GM23338 (cell line): ENCODE data around the gene PCSK6. TPM values are rescaled to one million over a fixed set of nuclear protein-coding genes. Genes with fewer than 3 reads are reported as not detected.

ENCODE experiments used
- ATAC-seq: fragments of 200-7000 bp; cut with Tn5 transposase; 3 replicates; pipeline ENCODE4 v1.9.1; 2020
- DNase-seq: peaks from one replicate; pipeline ENCODE4 v3.0.0-alpha.2; 2015; ENCODE audit warnings: low spot score
- H2AFZ ChIP-seq: fragments of 200-600 bp; sonication (generic); 2 replicates; pipeline ENCODE4 v1.8.0; 2016; ENCODE audit warnings: antibody characterized with exemption, mild to moderate bottlenecking, moderate library complexity
- H3F3A ChIP-seq: fragments of 200-600 bp; sonication (generic); replicated peaks from 2 replicates; pipeline ENCODE4 v1.8.0; 2017; ENCODE audit warnings: antibody characterized with exemption, mixed run types, low read depth
- H3K27ac ChIP-seq: fragments of 200-600 bp; sonication (generic); 2 replicates; pipeline ENCODE4 v1.6.1; 2016; ENCODE audit warnings: low read depth
- H3K27me3 ChIP-seq: fragments of 200-600 bp; sonication (generic); 2 replicates; pipeline ENCODE4 v1.8.0; 2016; ENCODE audit warnings: mild to moderate bottlenecking, mixed run types, moderate library complexity; ENCODE audit not compliant: insufficient read depth
- H3K36me3 ChIP-seq: fragments of 200-600 bp; sonication (generic); 2 replicates; pipeline ENCODE4 v1.8.0; 2016; ENCODE audit warnings: mild to moderate bottlenecking; ENCODE audit not compliant: insufficient read depth
- H3K4me1 ChIP-seq: fragments of 200-600 bp; sonication (generic); 2 replicates; pipeline ENCODE4 v1.8.0; 2016; ENCODE audit warnings: mild to moderate bottlenecking, moderate library complexity; ENCODE audit not compliant: insufficient read depth
- H3K4me2 ChIP-seq: fragments of 200-600 bp; sonication (generic); 2 replicates; pipeline ENCODE4 v1.7.1; 2017; ENCODE audit warnings: mixed run types
- H3K4me3 ChIP-seq: fragments of 200-600 bp; sonication (generic); 2 replicates; pipeline ENCODE4 v1.6.1; 2016; ENCODE audit warnings: mixed run types
- H3K79me2 ChIP-seq: fragments of 200-600 bp; sonication (generic); replicated peaks from 2 replicates; pipeline ENCODE4 v1.8.0; 2017; ENCODE audit warnings: mild to moderate bottlenecking; ENCODE audit not compliant: insufficient read depth
- H3K9me2 ChIP-seq: fragments of 200-600 bp; sonication (generic); 2 replicates; pipeline ENCODE4 v1.8.0; 2017; ENCODE audit not compliant: insufficient read depth
- H4K20me1 ChIP-seq: fragments of 200-600 bp; sonication (generic); replicated peaks from 2 replicates; pipeline ENCODE4 v1.8.0; 2017; ENCODE audit warnings: mild to moderate bottlenecking; ENCODE audit not compliant: insufficient read depth
- H3K27ac Mint-ChIP-seq: 2 replicates; pipeline ENCODE4 v1.8.0; 2020; ENCODE audit warnings: inconsistent platforms, mild to moderate bottlenecking, moderate library complexity, mixed read lengths
- H3K27me3 Mint-ChIP-seq: 3 replicates; pipeline ENCODE4 v1.8.0; 2022; ENCODE audit warnings: low read depth, mild to moderate bottlenecking, moderate library complexity, mixed read lengths, inconsistent platforms; ENCODE audit not compliant: insufficient read depth, poor library complexity
- H3K36me3 Mint-ChIP-seq: 3 replicates; pipeline ENCODE4 v1.8.0; 2021; ENCODE audit warnings: low read depth, mild to moderate bottlenecking, inconsistent platforms, moderate library complexity, mixed read lengths
- H3K4me1 Mint-ChIP-seq: 3 replicates; pipeline ENCODE4 v1.8.0; 2020; ENCODE audit warnings: mild to moderate bottlenecking, inconsistent platforms, mixed read lengths
- H3K4me3 Mint-ChIP-seq: 3 replicates; pipeline ENCODE4 v1.8.0; 2021; ENCODE audit warnings: moderate library complexity, mild to moderate bottlenecking, inconsistent platforms, mixed read lengths
- H3K9me3 Mint-ChIP-seq: 3 replicates; pipeline ENCODE4 v1.8.0; 2020; ENCODE audit warnings: moderate library complexity, mild to moderate bottlenecking, inconsistent platforms, mixed read lengths
- CREB1 ChIP-seq: fragments of 250-450 bp; sonication (Bioruptor Pico); IDR thresholded peaks from 2 replicates; pipeline ENCODE4 v1.5.0; 2020; ENCODE audit warnings: low read depth, mild to moderate bottlenecking, moderate library complexity
- CTCF ChIP-seq, 2 experiments: fragments of 200-600 bp in 1 of 2; sonication (generic) in 1 of 2; conservative IDR thresholded peaks; 2 replicates each; pipeline versions ENCODE4 v1.5.1 to v1.6.1; 2016 to 2017; ENCODE audit warnings: antibody characterized with exemption in 2 of 2, low read depth in 2 of 2, mild to moderate bottlenecking in 2 of 2, moderate library complexity in 1 of 2
- EZH2phosphoT487 ChIP-seq: fragments of 200-600 bp; sonication (generic); IDR thresholded peaks from one replicate; pipeline ENCODE4 v1.8.1; 2018; ENCODE audit warnings: antibody characterized with exemption; ENCODE audit not compliant: unreplicated experiment
- NANOG ChIP-seq: IDR thresholded peaks from 2 replicates; pipeline ENCODE4 v1.6.1; 2016; ENCODE audit warnings: antibody characterized with exemption, borderline replicate concordance
- POLR2AphosphoS5 ChIP-seq: IDR thresholded peaks from 2 replicates; pipeline ENCODE4 v1.6.1; 2016; ENCODE audit warnings: antibody characterized with exemption, low read depth
- REST ChIP-seq: IDR thresholded peaks from one replicate; pipeline ENCODE4 v1.6.1; 2018; ENCODE audit warnings: antibody characterized with exemption; ENCODE audit not compliant: unreplicated experiment
- ZNF114 ChIP-seq: fragments of 250-450 bp; sonication (Bioruptor Pico); IDR thresholded peaks from 2 replicates; pipeline ENCODE4 v1.5.0; 2020; ENCODE audit warnings: mild to moderate bottlenecking, moderate library complexity
- ZNF462 ChIP-seq: fragments of 250-450 bp; sonication (Bioruptor Pico); IDR thresholded peaks from 2 replicates; pipeline ENCODE4 v1.5.0; 2020; ENCODE audit warnings: mild to moderate bottlenecking, moderate library complexity
- polyA plus RNA-seq: library from polyadenylated mRNA; unstranded; fragments of >200 nt; fragmentation: Nextera tagmentation; extraction: Ambion mirVana; gene quantifications from 2 replicates; pipeline ENCODE4 v1.2.1, GENCODE V29; 2016
- total RNA-seq: library from RNA; depleted of rRNA; stranded (reverse); fragments of >200 nt; shearing (Covaris generic); gene quantifications from 2 replicates; pipeline ENCODE4 v1.2.3, GENCODE V29; 2014

PCSK6 gene
- total and polyA plus RNA-seq, 2 experiments from 2014 or later: 1.7 to 6.7 TPM

- no peak overlapping the region for H2AFZ ChIP-seq
- peaks cover 16% of the 10 kb centered on the region for H3K36me3 Mint-ChIP-seq
- H3K4me2 ChIP-seq: no peak overlapping the region
- H3K27me3 ChIP-seq: no peaks in the 10 kb centered on the region
- H3K79me2 ChIP-seq: no peaks in the 10 kb centered on the region
- peaks cover 8% of the 10 kb centered on the region; the same call in 1 of the 2 replicates for H3K4me1 ChIP-seq
- no peak overlapping the region for H3K27ac Mint-ChIP-seq
- no peak overlapping the region for H3K27ac ChIP-seq
- DNase-seq (no peak), ATAC-seq (no peak)
- no peak overlapping the region for H3K4me3 Mint-ChIP-seq
- no peaks in the 10 kb centered on the region for H4K20me1 ChIP-seq
- H3K4me3 ChIP-seq: no peak overlapping the region
- no peaks in the 10 kb centered on the region for H3K9me3 Mint-ChIP-seq
- H3K36me3 ChIP-seq: peaks cover 4% of the 10 kb centered on the region
- H3K9me2 ChIP-seq: no peaks in the 10 kb centered on the region
- H3F3A ChIP-seq: peaks cover 8% of the 10 kb centered on the region
- peaks cover 12% of the 10 kb centered on the region for H3K27me3 Mint-ChIP-seq
- TF ChIP-seq CREB1: no peak
- H3K4me1 Mint-ChIP-seq: peaks cover 9% of the 10 kb centered on the region
These were observed 223.5 kb downstream of the PCSK6 start for GRCh38 chr15:101266034-101266433.

DNA sequence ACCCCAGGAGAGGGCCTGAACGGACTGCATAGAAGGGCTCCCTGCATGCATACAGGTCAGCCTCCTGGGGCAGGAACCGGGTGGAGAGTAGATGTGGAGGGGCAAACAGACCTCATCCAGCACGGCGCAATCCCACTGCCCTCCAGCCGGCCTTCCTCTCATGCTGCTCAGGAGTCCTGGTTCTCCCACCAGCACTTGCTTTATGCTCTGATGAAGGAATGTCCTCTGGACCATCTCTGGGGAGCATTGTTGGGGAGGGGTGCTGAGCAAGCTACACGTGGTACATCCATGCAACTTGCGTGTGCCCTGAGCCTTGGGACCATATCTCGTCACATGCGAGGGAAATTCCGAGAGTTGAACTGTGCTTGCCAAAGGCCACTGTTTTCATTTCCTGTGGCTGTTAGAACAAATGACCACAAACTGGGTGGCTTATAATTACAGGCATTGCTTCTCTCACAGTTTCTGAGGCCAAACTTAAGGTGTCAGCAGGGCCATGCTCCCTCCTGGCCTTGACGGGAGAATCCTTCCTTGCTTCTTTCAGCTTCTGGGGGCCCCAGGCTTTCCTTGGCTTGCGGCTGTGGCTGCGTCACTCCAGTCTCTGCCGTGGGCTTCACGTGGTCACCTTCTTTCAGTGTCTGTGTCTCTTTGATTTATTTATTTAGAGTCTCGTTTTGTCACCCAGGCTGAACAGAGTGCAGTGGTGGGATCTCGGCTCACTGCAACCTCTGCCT, 224.4 kb downstream of the PCSK6 start:
- Histone ChIP-seq H3K27me3 (no peaks in the 10 kb centered on the region), H4K20me1 (no peaks in the 10 kb centered on the region), H3K36me3 (no peaks in the 10 kb centered on the region), H3K27ac (no peak overlapping the region), H3K4me1 (peaks cover 8% of the 10 kb centered on the region; the same call in 1 of the 2 replicates), H3K4me2 (no peak overlapping the region), H3K79me2 (no peaks in the 10 kb centered on the region), H2AFZ (no peak overlapping the region), H3K9me2 (no peaks in the 10 kb centered on the region), H3F3A (no peaks in the 10 kb centered on the region), H3K4me3 (no peak overlapping the region)
- H3K36me3 Mint-ChIP-seq: peaks cover 11% of the 10 kb centered on the region
- TF ChIP-seq NANOG (no peak), ZNF114 (no peak), CREB1 (no peak), EZH2phosphoT487 (no peak), ZNF462 (CRISPR knock-in tag) (no peak), POLR2AphosphoS5 (no peak), CTCF (conservative IDR thresholded peaks at IDR 0.05; ENCODE audit: low read depth in 2 of 2) (no peak), REST (no peak)
- peaks cover 12% of the 10 kb centered on the region for H3K27me3 Mint-ChIP-seq
- H3K4me3 Mint-ChIP-seq: no peak overlapping the region
- H3K27ac Mint-ChIP-seq: no peak overlapping the region
- ATAC-seq: no peak
- H3K9me3 Mint-ChIP-seq: no peaks in the 10 kb centered on the region
- DNase-seq: no peak
- peaks cover 9% of the 10 kb centered on the region for H3K4me1 Mint-ChIP-seq
